PC-3 (cell line): ENCODE measurements around the gene FLNA.

Experiments
- EZH2 ChIP-seq: fragments of 300-600 bp; sonication (generic); IDR thresholded peaks from one replicate; pipeline ENCODE4 v1.6.1; 2017; ENCODE audit warnings: antibody characterized with exemption, mild to moderate bottlenecking, low read length; ENCODE audit not compliant: unreplicated experiment
- EZH2phosphoT487 ChIP-seq: fragments of 300-600 bp; sonication (generic); IDR thresholded peaks from 2 replicates; pipeline ENCODE4 v1.6.1; 2018; ENCODE audit warnings: mild to moderate bottlenecking, antibody characterized with exemption, low read length, borderline replicate concordance
- TF ChIP-seq, protein P1 (sequence below): fragments of 300-600 bp; sonication (generic); conservative IDR thresholded peaks from 2 replicates; pipeline ENCODE4 v1.5.1; 2017; ENCODE audit warnings: antibody characterized with exemption, low read depth, mild to moderate bottlenecking, low read length

DNA sequence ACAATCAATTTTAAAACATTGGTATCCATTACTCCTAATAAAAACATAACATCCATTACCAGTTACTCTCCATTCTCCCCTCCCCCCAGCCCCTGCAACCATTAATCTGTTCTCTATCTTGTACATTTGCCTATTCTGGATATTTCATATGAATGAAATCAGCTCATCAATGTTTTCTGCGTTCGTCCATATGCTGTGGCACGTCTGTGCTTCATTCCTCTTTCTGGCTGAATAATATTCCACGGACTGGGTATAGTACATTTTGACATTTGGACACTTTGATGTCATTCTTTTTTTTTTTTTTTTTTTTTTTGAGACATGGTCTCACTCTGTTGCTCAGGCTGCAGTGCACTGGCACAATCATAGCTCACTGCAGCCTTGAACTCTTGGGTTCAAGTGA lies 29.4 kb upstream of the FLNA start:
- TF ChIP-seq, protein P1, sequence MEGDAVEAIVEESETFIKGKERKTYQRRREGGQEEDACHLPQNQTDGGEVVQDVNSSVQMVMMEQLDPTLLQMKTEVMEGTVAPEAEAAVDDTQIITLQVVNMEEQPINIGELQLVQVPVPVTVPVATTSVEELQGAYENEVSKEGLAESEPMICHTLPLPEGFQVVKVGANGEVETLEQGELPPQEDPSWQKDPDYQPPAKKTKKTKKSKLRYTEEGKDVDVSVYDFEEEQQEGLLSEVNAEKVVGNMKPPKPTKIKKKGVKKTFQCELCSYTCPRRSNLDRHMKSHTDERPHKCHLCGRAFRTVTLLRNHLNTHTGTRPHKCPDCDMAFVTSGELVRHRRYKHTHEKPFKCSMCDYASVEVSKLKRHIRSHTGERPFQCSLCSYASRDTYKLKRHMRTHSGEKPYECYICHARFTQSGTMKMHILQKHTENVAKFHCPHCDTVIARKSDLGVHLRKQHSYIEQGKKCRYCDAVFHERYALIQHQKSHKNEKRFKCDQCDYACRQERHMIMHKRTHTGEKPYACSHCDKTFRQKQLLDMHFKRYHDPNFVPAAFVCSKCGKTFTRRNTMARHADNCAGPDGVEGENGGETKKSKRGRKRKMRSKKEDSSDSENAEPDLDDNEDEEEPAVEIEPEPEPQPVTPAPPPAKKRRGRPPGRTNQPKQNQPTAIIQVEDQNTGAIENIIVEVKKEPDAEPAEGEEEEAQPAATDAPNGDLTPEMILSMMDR = no peak
- TF ChIP-seq EZH2 = no peak
- TF ChIP-seq EZH2phosphoT487 = no peak
